ENCODE measurements around the gene S100P.

The S100P gene

GRCh38 chr4:6682862-6683590 is 10.7 kb upstream of the S100P start:
- no peak for DNase-seq (ENCODE audit: low spot score)
- TF ChIP-seq, protein P1, sequence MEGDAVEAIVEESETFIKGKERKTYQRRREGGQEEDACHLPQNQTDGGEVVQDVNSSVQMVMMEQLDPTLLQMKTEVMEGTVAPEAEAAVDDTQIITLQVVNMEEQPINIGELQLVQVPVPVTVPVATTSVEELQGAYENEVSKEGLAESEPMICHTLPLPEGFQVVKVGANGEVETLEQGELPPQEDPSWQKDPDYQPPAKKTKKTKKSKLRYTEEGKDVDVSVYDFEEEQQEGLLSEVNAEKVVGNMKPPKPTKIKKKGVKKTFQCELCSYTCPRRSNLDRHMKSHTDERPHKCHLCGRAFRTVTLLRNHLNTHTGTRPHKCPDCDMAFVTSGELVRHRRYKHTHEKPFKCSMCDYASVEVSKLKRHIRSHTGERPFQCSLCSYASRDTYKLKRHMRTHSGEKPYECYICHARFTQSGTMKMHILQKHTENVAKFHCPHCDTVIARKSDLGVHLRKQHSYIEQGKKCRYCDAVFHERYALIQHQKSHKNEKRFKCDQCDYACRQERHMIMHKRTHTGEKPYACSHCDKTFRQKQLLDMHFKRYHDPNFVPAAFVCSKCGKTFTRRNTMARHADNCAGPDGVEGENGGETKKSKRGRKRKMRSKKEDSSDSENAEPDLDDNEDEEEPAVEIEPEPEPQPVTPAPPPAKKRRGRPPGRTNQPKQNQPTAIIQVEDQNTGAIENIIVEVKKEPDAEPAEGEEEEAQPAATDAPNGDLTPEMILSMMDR (IDR thresholded peaks at IDR 0.05; ENCODE audit: borderline replicate concordance, control extremely low read depth, extremely low read depth, insufficient read depth, missing control alignments): no peak
- in situ Hi-C loops (cut with MboI; ENCODE audit: low sequenced_read_pairs, unreplicated experiment): no loop called here

DNA sequence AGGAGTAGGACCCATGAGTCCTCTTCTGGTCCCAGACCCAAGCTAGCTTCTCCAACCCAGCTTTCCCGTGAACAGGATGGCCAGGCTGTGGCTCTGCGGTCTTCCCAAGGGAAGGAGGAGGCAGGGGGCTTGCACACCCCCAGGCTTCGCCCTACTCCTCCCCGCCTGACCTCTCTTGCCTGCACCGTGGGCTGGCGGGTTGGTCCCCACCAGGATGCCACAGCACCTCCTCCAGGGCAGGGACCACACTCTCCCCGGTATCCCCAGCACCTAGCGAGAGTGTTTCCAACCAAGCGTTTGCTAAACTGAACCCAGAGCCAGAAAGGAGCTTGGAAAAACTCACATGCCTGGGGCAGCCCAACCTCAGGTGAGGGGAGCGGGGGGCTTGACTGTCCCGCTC is 9.0 kb upstream of the S100P start:
- no peak for DNase-seq (ENCODE audit: low spot score)
- TF ChIP-seq, protein P1 (IDR thresholded peaks at IDR 0.05; ENCODE audit: borderline replicate concordance, control extremely low read depth, extremely low read depth, insufficient read depth, missing control alignments): no peak
- in situ Hi-C loops (cut with MboI; ENCODE audit: low sequenced_read_pairs, unreplicated experiment): no loop called here

GRCh38 chr4:6686104-6686787 is 7.4 kb upstream of the S100P start:
- TF ChIP-seq, protein P1 (IDR thresholded peaks at IDR 0.05; ENCODE audit: borderline replicate concordance, control extremely low read depth, extremely low read depth, insufficient read depth, missing control alignments): no peak
- no peak for DNase-seq (ENCODE audit: low spot score)
- in situ Hi-C loops (cut with MboI; ENCODE audit: low sequenced_read_pairs, unreplicated experiment): no loop called here

DNA sequence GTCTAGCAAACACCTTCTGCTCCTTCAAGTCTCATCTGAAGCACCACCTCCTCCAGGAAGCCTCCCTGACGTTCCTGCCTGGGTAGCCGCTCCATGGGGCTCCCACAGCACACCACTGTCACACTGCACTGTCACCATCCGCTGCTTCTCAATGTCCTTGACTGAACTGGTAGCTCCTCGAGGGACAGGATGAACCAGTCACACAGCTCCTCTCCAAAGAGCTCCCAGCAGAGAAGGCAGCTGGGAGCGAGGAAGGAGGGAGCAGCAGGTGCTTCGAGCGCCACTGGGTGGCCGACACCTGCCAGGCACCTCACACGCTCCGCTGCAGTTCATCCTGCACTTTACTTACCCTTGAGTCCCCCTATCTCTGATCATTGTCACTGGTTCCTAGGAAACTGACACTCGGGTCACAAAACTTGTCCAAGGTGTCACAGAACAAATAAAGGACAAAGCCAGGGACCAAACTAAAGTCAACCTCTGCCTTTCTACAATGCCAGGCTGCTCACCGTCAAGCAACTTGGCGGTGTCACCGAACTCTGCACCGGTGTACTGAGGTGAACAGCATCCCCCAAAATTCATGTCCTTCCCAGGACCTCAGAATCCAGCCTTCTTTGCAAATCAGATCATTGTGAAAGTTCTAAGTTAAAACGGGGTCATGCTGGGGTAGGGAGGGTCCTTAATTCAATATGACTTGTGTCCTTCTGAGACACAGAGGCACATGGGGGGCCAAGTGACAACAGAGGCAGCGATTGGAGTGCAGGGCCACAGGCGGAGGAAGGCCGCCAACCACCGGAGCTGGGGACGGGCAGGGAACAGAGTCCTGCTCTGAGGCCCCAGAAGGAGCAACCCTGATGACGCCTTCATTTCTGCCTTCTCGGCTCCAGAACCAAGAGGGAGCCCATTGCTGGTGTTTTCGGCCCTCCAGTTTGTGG is 5.5 kb upstream of the S100P start:
- peak; percentile 29 for DNase-seq (ENCODE audit: low spot score)
- in situ Hi-C loops (cut with MboI; ENCODE audit: low sequenced_read_pairs, unreplicated experiment): no loop called here

DNA sequence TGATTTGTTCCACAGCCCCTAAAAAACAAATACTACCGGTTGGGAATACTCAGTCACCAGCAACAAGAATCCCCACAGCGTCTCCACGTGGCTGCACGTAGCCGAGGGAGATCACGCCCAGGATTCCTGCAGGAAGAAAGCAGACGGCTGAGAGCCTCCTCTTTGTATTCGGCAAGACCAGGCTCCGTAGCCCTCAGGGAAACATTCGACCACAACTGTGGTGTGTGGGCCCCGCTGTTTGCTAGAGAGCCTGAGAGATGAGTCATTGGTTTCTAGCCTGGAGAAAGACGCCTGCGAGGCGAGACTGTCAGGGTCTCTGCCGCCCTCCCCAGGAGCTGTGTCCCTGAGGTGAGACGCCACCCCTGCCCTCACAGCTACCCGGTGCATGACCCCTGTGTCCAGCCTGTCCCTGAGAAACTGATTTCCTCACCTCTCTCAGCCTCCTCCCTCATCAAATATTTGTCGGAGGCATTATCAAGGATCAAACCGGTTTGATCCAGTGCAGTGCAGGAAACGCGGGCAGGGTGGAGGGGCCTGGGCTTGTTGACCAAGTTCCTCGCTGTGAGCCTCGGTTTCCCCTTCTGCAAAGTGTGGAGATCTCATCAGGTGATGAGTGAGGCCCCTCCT is 4.7 kb upstream of the S100P start:
- peak; percentile 87 for DNase-seq (ENCODE audit: low spot score)
- TF ChIP-seq, protein P1 (IDR thresholded peaks at IDR 0.05; ENCODE audit: borderline replicate concordance, control extremely low read depth, extremely low read depth, insufficient read depth, missing control alignments): no peak
- in situ Hi-C loops (cut with MboI; ENCODE audit: low sequenced_read_pairs, unreplicated experiment): no loop called here

More for the DNA sequence above, 5.5 kb upstream of the S100P start:
- TF ChIP-seq, protein P1 (IDR thresholded peaks at IDR 0.05; ENCODE audit: borderline replicate concordance, control extremely low read depth, extremely low read depth, insufficient read depth, missing control alignments): no peak

DNA sequence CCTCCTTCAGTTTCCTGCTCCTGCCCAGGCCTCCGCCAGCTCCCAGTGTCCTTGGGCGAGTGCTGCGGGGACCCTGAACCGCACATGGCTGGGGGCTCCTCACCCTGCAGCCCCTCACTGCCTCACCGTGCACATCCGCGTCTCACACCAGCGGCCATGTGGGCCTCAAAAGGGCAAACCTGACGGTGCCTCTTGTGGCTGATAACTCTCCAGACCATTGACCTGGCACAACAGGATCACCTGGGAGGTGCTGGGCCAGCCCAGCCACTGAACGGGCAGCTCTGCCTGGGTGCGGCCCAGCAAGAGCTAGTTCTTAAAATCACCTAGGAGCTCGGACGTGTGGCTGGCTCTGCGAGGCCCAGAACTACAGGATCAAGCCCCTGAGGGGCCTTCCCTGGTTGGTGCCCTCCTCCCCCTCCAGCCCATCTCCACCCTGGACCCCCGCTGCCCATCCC is 4.1 kb upstream of the S100P start:
- DNase-seq (ENCODE audit: low spot score): peak; percentile 34

More for the DNA sequence above, 4.1 kb upstream of the S100P start:
- in situ Hi-C loops (cut with MboI; ENCODE audit: low sequenced_read_pairs, unreplicated experiment): no loop called here
- TF ChIP-seq, protein P1 (IDR thresholded peaks at IDR 0.05; ENCODE audit: borderline replicate concordance, control extremely low read depth, extremely low read depth, insufficient read depth, missing control alignments): no peak

All from GM13976 (cell line).